Hepatocyte (in vitro differentiated cells): ENCODE results near the gene HSPA14.

Experiments used
- EZH2 ChIP-seq: fragments of 200-600 bp; sonication (generic); IDR thresholded peaks from 2 replicates; pipeline ENCODE4 v1.6.1; 2016; ENCODE audit warnings: antibody characterized with exemption, mild to moderate bottlenecking, borderline replicate concordance
- EZH2phosphoT487 ChIP-seq: fragments of 200-600 bp; sonication (generic); IDR thresholded peaks from one replicate; pipeline ENCODE4 v1.6.1; 2018; ENCODE audit warnings: antibody characterized with exemption, mild to moderate bottlenecking, low read depth, moderate library complexity; ENCODE audit not compliant: unreplicated experiment, severe bottlenecking
- TF ChIP-seq, protein P1 (sequence below): fragments of 200-600 bp; sonication (generic); IDR thresholded peaks from 2 replicates; pipeline ENCODE4 v1.5.1; 2016; ENCODE audit warnings: antibody characterized with exemption, mild to moderate bottlenecking; ENCODE audit not compliant: poor library complexity

DNA sequence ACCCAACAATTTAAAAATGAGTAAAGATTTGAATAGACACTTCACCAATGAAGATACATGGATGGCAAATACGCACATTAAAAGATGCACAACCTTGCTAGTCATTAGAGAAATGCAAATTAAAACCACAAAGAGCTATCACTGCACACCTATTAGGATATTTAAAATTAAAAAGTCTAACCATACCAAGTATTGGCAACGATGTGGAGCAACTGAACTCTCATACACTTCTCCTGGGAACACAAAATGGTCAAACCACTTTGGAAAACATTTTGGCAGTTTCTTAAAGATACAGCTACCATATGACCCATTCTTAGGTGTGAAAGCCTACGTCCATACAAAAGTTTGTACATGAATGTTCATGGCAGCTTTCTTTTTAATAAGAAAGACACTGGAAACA lies 79.7 kb downstream of the HSPA14 start:
- TF ChIP-seq, protein P1, sequence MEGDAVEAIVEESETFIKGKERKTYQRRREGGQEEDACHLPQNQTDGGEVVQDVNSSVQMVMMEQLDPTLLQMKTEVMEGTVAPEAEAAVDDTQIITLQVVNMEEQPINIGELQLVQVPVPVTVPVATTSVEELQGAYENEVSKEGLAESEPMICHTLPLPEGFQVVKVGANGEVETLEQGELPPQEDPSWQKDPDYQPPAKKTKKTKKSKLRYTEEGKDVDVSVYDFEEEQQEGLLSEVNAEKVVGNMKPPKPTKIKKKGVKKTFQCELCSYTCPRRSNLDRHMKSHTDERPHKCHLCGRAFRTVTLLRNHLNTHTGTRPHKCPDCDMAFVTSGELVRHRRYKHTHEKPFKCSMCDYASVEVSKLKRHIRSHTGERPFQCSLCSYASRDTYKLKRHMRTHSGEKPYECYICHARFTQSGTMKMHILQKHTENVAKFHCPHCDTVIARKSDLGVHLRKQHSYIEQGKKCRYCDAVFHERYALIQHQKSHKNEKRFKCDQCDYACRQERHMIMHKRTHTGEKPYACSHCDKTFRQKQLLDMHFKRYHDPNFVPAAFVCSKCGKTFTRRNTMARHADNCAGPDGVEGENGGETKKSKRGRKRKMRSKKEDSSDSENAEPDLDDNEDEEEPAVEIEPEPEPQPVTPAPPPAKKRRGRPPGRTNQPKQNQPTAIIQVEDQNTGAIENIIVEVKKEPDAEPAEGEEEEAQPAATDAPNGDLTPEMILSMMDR, result no peak
- TF ChIP-seq EZH2 (no peak), EZH2phosphoT487 (no peak)
